HG03108 (cell line): Measurements from ENCODE around the gene P4HA2.

Source experiments
- ATAC-seq: cut with Tn5 transposase; IDR thresholded peaks from one replicate; pipeline ENCODE4 v1.9.1; 2021; ENCODE audit warnings: moderate library complexity; ENCODE audit not compliant: unreplicated experiment

The P4HA2 gene

DNA sequence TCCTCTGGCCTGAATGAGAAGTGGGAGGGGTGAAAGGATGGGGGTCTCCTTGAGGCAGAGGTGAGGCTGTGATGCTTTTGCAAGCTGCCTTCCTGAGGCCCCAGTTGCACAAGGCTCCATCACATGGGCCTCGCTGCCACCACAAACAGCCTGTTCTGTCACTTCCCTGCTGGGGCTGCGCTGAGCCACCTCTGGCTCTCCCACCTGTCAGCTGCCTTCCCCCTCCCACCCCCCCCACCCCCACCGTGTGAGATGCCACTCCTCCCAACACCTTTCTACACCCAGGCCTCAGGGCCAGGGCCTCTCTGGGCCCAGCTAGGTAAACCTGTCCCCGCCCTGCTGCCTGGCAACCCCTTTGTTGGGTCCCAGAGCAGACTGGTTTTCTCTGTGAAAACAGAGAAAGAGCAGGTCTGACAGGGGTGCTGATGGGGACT lies 25.4 kb upstream of the P4HA2 start:
- no peak for ATAC-seq

GRCh38 chr5:132251220-132251725 lies 23.6 kb upstream of the P4HA2 start:
- ATAC-seq = no peak

DNA sequence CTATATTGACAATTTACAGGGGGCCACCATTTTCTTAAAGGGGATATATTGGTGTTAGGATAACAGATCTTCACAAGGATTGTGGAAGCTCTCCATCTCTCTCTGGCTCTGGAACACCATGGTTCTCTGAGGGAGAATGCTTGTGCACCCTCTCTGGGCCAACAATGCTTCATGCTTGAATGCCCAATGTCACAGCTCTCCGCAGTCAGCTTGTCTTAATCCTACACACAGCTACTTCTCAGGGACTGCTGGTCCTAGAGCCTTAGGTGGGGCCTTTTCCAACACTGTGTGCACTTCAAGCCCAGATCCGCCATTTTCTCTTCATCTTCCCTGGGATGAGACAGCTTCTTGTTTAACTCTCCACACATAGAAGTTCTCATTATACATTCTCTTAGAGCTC lies 22.9 kb upstream of the P4HA2 start:
- ATAC-seq = no peak

DNA sequence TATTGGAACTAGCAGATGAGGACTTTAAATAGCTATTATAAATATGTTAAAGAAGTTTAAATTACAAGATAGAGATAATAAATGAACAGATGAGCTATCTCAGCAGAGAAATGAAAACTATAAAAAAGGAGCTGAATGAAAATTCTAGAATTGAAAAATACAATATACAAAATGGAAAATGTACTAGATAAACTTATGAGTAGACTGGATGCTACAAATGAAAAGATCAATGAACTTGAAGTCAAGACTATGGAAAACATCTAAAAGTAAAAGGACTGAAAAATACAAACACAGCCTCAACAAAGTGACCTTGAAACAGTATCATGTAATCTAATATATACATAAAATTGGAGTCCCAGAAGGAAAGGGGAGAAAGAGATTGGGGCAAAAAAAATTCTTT lies 19.2 kb upstream of the P4HA2 start:
- no peak for ATAC-seq

DNA sequence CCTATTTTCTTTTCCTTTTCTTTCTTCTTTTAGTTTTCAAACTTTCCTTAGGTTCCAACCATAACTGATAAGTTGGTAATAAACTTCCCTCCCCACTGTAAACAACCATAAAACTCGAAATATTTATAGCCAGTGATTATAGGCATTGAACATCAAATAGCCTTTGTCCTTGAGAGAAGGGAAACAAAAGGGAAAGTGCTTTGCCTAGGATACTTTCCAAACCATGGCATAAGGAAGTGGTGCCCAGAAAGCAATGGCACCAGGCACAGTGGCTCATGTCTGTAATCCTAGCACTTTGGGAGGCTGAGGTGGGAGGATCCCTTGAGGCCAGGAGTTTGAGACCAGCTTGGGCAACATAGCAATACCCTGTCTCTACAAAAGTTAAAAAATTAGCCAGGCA lies 17.9 kb upstream of the P4HA2 start:
- ATAC-seq = no peak

DNA sequence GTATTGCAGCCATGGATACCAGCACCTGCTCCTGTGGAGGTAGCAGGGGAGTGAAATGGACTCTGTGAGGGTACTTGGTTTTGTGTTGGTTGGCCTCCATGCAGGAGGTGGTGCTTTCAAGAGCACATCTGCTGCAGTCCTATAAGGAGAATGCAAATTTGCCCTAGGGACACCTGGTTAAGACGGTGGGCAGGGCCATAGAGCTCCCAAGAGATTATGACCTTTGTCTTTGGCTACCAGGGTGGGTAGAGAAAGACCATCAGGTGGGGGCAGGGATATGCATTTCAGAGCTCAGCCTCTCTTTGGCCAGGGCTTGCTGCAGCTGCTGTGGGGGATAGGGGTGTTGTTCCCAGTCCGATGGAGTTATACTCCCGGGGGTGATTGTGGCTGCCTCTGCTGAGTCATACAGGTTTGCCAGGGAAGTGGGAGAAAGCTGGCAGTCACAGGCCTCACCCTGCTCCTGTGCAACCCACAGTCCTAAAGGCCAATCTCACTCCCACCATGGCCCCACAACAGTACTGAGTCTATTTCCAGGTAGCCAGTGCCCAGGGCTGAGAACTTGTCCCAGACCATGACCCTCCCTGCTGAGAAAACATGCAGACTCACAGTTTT lies 15.8 kb upstream of the P4HA2 start:
- ATAC-seq = no peak

DNA sequence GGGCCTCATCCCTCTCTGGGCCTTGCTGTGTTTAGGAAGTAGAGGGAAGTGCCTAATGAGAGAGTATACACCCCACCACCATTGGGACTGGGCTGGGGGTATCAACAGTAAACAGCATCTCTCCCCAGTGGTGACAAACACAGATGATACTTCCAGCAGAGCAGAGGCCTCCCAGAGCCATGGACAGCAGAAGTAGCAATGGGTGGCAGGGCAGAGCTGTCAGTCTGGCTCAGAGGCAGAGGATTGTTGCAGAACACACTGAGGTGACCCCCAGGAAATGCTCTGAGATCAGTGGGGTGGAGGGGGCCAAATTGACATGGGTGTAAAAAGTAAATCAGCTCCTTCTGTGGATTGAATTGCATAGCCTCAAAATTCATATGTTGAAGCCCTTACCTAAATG lies 12.1 kb upstream of the P4HA2 start:
- no peak for ATAC-seq

GRCh38 chr5:132238901-132239500 lies 11.3 kb upstream of the P4HA2 start:
- ATAC-seq = no peak

GRCh38 chr5:132238169-132238744 lies 10.6 kb upstream of the P4HA2 start:
- ATAC-seq = peak; percentile 69

- ATAC-seq = no peak
Measured at GRCh38 chr5:132237670-132238069, 10.0 kb upstream of the P4HA2 start.

- no peak for ATAC-seq
Measured at GRCh38 chr5:132237141-132237540, 9.5 kb upstream of the P4HA2 start.

DNA sequence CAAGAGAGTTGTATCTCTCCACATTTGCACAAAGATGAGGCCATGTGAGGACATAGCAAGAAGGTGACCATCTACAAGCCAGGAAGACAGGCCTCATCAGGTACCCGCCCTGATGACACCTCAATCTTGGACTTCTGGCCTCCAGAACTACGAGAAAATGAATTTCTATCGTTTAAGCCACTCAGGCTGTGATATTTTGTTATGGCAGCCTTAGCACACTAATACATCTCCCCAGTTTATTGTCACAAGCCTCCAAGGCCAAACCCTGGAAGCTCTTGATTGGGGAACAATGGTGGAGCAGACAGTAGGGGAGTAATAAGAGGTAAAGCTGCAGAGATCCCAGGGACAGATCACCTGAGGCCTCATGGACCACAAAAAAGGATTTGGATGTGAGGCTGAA lies 7.7 kb upstream of the P4HA2 start:
- no peak for ATAC-seq

- ATAC-seq = no peak
Measured at GRCh38 chr5:132234684-132235062, 7.0 kb upstream of the P4HA2 start.

GRCh38 chr5:132233811-132234683 lies 6.4 kb upstream of the P4HA2 start:
- no peak for ATAC-seq

- no peak for ATAC-seq
Measured at GRCh38 chr5:132233081-132233480, 5.4 kb upstream of the P4HA2 start.

GRCh38 chr5:132232465-132232864 lies 4.8 kb upstream of the P4HA2 start:
- ATAC-seq = no peak

GRCh38 chr5:132230871-132231270 lies 3.2 kb upstream of the P4HA2 start:
- no peak for ATAC-seq

DNA sequence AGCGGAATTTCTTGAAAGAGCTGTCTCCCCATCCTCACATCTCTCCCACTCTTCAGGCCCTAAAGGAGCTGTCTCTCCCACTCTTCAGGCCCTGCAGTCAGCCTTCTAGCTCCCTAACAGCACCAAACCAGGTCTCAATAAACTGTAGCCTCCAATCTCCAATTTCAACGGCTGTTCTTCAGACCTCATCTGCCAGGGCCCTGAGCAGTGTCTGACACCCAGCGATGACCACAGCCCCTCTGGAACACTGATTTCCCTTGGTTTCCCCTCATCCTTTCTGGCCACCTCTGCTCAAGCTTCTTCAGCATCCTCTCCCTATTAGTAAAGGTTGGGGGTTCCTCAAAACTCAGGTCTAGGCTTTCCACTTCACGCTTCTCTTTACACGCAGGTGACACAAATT lies 1.6 kb upstream of the P4HA2 start:
- ATAC-seq = no peak

DNA sequence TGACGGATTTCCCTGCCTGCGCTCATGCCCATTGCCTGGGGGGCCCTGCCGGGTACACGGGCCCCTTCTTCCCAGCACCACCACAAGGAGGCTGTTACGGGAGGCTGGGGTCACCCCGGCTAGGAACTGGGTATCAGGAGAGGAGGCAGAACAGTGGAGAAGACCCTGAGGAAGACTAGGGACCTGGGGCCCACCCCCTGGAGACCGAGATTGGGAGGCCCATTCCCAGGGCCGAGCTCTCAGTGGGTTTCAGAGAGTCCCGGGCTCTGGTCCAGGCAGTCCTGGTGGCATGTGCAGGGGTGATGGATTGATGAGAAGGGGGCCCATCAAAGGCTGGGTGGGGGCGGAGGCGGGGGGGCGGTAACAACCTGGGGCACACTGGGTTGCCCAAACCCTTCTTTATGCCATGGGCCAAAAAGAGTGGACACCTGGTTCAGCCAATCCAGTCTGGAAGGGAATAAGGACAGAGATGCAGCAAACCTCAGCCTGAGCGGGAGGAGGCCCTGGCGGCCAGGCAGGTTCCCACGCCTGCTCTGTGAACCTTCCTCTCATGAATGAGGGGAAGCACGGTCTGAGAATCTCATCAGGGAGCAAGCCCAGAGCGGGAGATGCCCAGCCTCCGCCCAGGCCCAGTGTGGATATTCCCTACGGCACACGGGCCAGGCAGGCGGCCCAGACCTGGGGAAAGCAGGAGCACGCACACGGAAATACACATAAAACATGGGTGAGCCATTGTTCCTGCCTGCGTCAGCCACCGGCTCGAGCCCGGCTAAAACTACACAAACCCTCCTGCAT lies 785 bp upstream of the P4HA2 start:
- no peak for ATAC-seq

- ATAC-seq = no peak
Measured at GRCh38 chr5:132227235-132227484, 493 bp downstream of the P4HA2 start.
